Amniotic epithelial cell (primary cell): ENCODE measurements around the gene ID2.

ENCODE experiments used
- DNase-seq: peaks from one replicate; pipeline ENCODE4 v3.0.0-alpha.2; 2010; ENCODE audit warnings: low read depth

The ID2 gene

DNA sequence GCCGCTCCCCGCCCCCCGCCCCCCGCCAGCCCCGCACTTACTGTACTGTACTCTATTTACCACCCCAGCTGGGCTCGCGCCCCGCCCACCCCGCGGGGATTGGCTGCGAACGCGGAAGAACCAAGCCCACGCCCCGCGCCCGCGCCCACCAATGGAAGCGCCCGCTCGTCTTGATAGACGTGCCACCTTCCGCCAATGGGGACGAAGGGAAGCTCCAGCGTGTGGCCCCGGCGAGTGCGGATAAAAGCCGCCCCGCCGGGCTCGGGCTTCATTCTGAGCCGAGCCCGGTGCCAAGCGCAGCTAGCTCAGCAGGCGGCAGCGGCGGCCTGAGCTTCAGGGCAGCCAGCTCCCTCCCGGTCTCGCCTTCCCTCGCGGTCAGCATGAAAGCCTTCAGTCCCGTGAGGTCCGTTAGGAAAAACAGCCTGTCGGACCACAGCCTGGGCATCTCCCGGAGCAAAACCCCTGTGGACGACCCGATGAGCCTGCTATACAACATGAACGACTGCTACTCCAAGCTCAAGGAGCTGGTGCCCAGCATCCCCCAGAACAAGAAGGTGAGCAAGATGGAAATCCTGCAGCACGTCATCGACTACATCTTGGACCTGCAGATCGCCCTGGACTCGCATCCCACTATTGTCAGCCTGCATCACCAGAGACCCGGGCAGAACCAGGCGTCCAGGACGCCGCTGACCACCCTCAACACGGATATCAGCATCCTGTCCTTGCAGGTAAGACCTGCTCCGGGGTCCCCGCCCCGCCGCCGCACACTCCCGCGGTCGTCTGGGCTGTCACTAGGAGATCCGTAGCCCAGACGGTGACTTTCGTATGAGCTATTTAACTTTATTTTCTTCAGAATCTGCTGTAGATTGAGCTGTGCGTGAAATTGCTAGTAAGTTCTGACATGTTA is at the start of gene ID2:
Gene ID2, plus strand, starts transcription at position 271 of the 907 bp plus-strand sequence. Its CDS starts 110 bp downstream, at position 381.
- peak; percentile 97 for DNase-seq

GRCh38 chr2:8632755-8633154 is 49.1 kb upstream of the ID2 start:
- no peak for DNase-seq

- no peak for DNase-seq
Measured at GRCh38 chr2:8633186-8633734, 48.6 kb upstream of the ID2 start.

- DNase-seq = peak; percentile 89
Measured at GRCh38 chr2:8633735-8634313, 48.0 kb upstream of the ID2 start.

DNA sequence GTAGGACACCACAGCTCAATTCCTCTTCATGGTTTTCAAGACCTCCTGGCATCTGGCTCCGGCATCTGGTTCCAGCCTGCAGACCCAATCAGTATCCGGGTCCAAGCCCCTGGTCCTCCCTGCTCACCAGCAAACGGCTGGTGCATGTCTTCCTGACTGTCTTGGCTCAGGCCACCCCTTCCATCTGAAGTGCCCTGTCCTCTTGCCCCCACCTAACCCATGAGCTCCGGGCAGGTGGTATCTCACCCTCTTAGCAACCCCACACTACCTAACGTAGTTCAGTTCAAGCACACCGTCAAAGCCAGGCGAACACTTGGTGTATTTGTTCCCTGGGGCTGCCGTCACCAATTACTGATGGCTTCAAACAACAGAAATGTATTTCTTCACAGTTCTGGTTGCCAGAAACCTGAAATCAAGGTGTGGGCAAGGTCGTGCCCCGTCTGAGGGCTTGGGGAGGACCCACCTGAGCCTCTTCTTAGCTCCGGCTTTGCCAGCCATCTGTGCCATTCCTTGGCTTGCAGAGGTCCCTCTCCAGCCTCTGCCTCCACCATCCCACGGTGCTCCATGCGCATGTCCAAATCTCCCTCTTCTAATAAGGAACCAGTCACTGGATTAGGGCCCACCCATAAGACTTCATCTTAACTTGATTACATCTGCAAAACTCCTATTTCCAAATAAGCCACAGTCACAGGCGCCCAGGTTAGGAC is 47.2 kb upstream of the ID2 start:
- DNase-seq = no peak

DNA sequence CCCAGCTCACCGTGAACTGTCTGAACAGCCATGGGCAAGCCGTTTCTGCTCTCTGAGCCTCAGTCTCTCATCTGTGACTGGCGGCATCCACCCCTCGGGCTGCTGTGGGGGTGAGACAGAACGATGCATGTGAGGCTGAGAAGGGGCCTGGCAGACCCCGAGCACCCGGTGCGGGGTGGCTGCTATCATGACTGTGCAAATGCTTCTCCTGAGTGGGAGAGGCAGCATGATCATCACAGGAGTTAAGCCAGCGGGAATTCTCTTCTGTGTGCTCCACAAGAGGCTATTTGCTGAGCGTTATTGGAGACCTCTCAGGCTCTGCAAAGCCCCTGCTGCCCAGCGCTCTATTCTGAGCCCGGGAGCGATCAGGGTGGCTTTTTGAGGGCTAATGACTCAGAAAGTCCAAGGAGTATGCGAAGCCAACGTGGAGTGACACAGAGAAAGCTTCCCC is 45.8 kb upstream of the ID2 start:
- peak; percentile 58 for DNase-seq

- peak; percentile 86 for DNase-seq
Measured at GRCh38 chr2:8636721-8637636, 44.9 kb upstream of the ID2 start.

DNA sequence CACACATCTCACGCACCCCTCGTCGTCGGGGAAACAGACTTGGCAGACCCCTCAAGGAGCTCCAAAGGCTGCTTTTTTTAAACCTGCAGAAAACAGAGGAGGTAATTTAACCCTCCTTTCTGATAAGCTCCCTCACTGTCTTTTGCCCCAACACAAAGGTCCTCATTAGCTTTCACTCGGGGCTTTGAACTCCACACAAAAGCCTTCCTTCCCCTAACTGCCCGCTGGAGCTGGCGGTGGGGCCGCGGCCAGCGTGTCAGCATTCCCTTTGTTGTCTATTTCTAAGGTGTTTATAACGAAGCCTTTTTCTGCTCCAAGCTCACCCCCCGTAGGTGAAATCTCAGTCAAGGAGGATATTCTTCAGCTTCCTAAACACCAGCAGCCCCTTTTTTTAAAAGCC is 43.5 kb upstream of the ID2 start:
- DNase-seq = no peak

DNA sequence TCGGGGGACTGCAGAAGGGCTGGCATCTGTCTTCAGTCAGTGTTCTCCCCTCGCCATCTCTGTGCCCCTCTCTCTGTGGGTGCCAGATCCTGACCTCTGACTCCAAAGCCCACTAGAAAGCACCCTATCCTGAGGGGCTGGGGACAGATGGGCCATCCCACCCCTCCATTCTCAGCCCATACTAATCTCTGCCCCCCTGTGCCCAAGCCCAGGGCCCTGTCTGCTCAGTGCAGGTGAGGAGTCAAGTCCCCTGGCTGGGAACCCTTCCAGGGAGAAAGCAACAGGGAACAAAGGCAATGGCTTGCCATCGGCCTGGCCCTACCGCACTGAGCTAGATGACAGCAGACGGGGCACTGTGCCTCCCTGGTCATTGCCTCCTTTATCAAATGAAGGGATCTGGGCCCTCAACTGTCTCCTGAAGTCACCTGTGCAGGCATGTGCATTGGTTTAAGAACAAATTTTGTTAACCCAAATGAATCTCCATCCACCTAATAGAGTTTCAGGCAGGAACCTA is 42.7 kb upstream of the ID2 start:
- no peak for DNase-seq

GRCh38 chr2:8640498-8640897 is 41.4 kb upstream of the ID2 start:
- no peak for DNase-seq

GRCh38 chr2:8641301-8641965 is 40.4 kb upstream of the ID2 start:
- DNase-seq = no peak

DNA sequence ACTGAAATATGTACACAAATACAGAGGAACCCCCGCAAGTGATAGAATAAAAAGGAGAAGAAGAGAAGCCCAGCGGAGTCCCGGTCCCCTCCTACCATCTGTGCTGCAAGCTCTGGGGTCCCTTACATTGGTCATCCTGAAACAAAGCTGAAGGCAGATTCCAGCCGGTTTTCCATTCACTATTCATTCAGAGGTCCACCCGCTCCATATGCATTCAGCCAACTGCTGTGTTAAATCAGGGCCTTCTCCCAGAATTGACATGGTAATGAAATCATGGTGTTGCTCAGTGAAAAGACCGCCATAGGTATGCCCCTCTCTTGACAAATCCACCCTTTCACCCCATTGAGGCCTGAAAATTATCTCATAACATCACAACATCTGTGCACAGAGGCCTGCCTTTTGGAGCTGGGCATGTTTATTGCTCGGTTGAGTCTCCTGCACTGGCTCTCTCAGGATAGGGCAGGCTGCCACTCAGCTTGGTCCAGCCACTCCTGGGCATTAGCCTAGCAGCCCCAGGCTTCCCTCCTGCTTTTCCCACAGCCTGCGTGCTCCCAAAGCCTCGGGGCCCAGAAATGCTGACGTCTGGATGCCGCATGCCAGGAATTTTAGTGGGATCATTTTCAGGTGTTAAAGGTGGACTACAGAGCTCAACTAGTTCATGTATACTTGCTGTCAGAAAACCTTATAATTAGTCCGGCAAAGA is 39.3 kb upstream of the ID2 start:
- DNase-seq = no peak

- no peak for DNase-seq
Measured at GRCh38 chr2:8643250-8643995, 38.4 kb upstream of the ID2 start.

DNA sequence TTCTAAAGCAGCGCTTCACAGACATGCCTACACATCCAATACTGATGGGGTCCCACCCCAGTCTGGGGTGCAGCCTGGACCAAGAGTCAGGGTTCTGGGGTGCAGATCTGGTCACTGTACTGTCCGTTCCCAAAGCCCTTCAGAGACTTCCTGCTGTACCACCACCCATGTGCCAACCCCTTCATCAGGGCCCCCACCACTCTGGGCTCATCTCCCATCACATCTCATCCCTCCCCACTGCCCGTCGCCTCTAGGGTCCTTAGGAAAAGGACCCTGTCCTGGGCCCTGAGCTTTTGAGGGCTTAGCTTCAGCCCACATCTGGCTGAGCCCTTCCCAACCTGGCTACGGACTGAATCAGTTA is 37.9 kb upstream of the ID2 start:
- DNase-seq = no peak

- peak; percentile 69 for DNase-seq
Measured at GRCh38 chr2:8644605-8645175, 37.2 kb upstream of the ID2 start.

GRCh38 chr2:8645176-8645831 is 36.6 kb upstream of the ID2 start:
- no peak for DNase-seq

- no peak for DNase-seq
Measured at GRCh38 chr2:8646731-8647461, 35.0 kb upstream of the ID2 start.

- DNase-seq = no peak
Measured at GRCh38 chr2:8647462-8647857, 34.4 kb upstream of the ID2 start.
